SH-SY5Y (cell line): ENCODE results near the gene UPF3A.

Experiments used
- GATA2 ChIP-seq: IDR thresholded peaks from 2 replicates; pipeline ENCODE4 v1.6.1; 2011; ENCODE audit warnings: mild to moderate bottlenecking, low read depth, low read length
- GATA3 ChIP-seq: IDR thresholded peaks from 2 replicates; pipeline ENCODE4 v1.6.1; 2011; ENCODE audit warnings: low read depth, mild to moderate bottlenecking, low read length, moderate library complexity

DNA sequence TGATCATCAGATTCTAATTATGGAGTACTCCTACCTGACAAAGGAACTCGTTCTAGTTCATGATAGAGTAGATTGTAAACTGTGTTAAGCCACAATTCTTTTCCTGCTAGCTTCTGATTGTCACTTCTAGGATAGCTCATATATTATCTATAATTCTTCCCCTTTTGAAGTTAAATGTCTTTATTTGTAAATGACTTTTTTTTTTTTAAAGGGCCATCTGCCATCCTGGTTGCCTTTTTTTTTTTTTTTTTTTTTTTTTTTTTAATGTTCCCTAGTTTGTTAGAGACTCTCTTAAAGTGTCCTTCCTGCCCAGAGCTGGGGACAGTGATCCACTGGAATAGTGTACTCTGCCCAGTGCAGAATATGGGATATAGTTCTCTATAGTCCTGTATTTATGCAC lies 37.2 kb downstream of the UPF3A start:
- no peak for TF ChIP-seq GATA3
- no peak for TF ChIP-seq GATA2
